GM19023 (cell line): Measurements from ENCODE around the gene XRRA1.
"Not testable (repeated sequence)": the region's sequence is repeated elsewhere in the genome, so short reads cannot be mapped to it uniquely, and the experiment has no call there.

Source experiments
- ATAC-seq: cut with Tn5 transposase; IDR thresholded peaks from one replicate; pipeline ENCODE4 v1.9.1; 2021; ENCODE audit warnings: mild to moderate bottlenecking, moderate library complexity; ENCODE audit not compliant: unreplicated experiment

XRRA1 gene

DNA sequence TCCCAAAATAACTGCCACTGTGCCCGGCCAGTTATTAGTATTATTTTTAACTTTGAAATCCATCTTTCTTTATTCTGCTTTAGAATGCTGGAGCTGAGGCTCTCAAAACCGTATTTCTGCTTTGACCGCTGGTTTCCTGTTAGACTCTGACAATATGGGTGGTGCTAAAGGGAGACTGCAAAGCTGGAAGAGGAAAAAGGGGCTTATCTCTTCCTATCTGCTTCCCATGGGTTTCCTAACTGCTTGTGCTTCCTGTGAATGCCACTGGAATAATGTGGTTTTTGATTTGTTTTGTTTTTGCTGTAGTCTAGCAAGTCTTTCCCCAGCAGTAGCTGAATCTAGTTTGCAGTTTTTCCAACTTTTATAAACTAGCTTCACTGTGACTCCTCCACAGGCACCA, 43.6 kb downstream of the XRRA1 start:
- no peak for ATAC-seq

GRCh38 chr11:74902342-74902741, 46.5 kb downstream of the XRRA1 start:
- ATAC-seq, result no peak

DNA sequence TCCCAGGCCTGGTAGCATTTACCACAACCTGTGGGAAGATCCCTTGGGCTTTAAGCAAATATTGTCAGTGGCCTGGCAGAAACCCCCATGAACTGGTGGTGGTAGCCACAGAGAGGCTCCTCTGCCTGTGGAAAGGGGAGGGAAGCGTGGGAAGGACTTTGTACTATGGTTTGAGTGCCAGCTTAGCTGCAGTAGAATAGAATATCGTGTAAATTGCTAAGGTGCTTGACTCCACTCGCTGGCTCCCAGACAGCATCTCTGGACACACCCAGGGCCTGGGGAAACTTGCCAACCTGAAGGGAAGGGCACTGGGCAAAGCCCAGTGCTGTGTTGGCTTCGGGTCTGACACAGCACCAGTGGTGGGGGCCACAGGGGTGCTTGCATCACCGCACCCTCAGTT, 52.6 kb downstream of the XRRA1 start:
- ATAC-seq, result no peak

DNA sequence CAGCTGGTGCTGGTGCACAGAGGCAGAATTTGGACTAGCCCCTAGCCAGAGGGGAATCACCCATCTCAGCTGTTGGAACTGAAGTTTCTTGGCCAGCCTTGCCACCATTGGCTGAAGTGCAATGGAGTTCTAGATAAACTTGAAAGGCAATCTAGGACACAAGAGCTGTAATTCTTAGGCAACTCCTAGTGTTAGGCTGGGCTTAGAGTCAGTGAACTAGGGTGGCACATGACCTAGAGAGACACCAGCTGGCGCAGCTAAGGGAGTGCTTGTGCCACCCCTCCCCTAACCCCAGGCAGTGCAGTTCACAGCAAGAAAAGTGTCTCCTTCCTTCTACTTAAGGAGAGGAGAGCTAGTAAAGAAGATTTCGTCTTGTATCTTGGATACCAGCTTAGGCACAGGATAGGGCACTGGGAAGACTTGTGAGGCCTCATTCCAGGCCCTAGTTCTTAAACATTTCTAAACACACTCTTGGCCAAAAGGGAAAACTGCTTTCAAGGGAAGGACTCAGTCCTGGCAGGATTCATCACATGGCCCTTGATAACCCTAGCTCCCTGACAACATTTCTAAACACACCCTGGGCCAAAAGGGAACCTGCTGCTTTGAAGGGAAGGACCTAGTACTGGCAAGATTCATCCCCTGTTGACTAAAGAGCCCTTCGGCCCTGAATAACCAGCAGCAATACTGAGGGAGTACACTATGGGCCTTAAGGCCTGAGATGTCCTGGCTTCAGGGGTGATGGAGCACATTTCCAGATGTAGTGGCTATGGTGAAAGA, 53.4 kb downstream of the XRRA1 start:
- ATAC-seq, result no peak

- not testable (repeated sequence) for ATAC-seq
Measured at GRCh38 chr11:74893015-74893414, 55.9 kb downstream of the XRRA1 start.

- ATAC-seq, result no peak
Measured at GRCh38 chr11:74877132-74877531, 71.8 kb downstream of the XRRA1 start.

GRCh38 chr11:74871037-74871436, 77.9 kb downstream of the XRRA1 start:
- no peak for ATAC-seq

- ATAC-seq, result no peak
Measured at GRCh38 chr11:74870485-74870884, 78.4 kb downstream of the XRRA1 start.

- ATAC-seq, result no peak
Measured at GRCh38 chr11:74866557-74866956, 82.3 kb downstream of the XRRA1 start.

DNA sequence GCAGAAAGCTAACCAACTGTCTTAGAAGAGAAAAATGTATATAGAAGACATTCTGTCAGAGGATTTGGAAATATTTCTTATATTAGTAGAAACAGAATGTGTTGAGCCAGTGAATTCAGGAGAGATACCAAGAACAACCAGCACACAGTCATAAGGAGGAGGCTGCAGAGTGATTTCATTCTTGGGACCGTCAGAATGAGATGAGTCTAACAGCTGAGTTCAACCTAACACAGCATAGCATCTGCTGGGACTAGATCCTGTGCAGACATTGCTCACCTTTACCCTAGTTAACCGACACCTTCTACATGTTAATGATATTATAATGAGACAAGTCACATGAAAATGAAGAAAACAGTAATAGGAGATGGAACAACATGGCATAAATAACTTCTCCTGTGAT, 85.5 kb downstream of the XRRA1 start:
- ATAC-seq, result no peak

DNA sequence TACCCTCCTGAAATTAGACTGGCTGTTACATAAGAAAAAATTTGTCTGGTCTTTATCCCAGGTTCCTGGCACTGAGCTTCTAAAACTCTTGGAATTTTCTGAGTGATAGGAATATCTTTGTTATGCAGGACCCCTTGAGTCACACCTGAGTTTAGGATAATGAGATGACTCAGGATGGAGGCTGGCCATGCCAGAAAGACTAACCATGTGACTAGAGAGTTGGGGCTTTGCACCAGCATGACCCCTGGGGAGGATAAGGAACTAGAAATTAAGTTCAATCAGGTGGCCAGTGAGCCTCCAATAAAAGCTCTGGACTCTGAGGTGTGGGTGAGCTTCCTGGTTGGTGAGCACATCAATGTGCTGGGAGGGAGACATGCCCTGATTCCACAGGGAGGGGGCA, 88.1 kb downstream of the XRRA1 start:
- no peak for ATAC-seq

- ATAC-seq, result no peak
Measured at GRCh38 chr11:74853223-74853622, 95.7 kb downstream of the XRRA1 start.

- ATAC-seq, result no peak
Measured at GRCh38 chr11:74849525-74850391, 99.1 kb downstream of the XRRA1 start.

GRCh38 chr11:74847895-74848294, 101.0 kb downstream of the XRRA1 start:
- no peak for ATAC-seq

GRCh38 chr11:74847395-74847794, 101.5 kb downstream of the XRRA1 start:
- ATAC-seq, result no peak

DNA sequence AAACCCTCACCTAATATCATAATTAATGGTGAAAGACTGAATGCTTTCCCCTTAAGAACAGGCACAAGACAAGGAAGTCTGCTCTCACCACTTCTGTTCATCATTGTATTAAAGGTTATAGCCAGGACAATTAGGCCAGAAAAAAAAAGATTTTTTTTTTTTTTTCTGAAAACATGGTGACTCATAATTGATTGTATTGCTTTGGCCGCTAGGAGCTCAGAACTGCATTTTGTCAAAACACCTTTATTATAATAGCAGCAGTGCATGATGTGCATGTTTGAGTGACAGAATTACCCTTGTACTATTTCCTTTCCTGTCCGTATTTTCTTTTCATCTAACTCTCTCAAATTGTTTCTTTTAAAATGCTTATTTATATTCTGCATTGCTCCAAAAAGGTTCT, 102.1 kb downstream of the XRRA1 start:
- no peak for ATAC-seq

DNA sequence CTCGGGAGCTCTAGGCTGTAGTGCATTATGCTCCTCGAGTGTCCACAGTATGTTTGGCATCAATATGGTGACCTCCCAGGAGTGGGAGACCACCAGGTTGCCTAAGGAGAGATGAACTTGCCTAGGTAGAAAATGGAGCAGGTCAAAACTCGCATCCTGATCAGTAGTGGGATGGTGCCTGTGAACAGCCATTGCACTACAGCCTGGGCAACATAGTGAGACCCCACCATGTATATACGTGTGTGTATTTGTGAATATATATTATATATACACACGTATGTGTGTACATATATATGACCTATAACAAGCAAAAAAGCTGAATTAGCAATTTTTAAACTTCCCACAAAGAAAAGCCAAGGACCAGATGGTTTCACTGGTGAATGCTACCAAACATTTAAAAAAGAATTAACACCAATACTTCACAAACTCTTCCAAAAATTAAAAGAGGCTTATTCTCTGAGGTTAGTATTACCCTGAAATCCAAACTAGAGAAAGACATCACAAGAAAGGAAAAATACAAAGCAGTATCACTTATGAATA, 102.8 kb downstream of the XRRA1 start:
- no peak for ATAC-seq

GRCh38 chr11:74844865-74845264, 104.0 kb downstream of the XRRA1 start:
- no peak for ATAC-seq

- no peak for ATAC-seq
Measured at GRCh38 chr11:74844072-74844471, 104.8 kb downstream of the XRRA1 start.

DNA sequence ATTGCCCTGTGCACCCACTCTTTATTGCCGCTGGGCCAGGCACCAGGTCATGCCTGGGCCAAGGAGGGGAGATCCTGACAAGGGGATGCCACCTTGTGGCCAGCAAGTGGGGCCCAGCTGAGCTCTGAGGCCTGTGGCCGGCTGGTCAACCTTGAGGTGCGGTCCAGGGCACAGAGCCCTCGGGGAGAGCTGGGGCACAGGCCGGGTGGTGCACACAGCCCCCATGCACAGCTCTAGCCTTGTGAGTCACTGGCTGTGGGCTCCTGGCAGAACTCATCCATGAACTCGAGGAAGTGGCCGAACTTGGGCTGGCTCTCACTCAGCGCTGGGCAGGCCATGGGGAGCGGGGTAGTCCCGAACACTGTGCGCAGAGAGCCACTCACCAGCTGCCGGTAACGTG, 105.9 kb downstream of the XRRA1 start:
- ATAC-seq, result no peak

- no peak for ATAC-seq
Measured at GRCh38 chr11:74840486-74840885, 108.4 kb downstream of the XRRA1 start.

- ATAC-seq, result no peak
Measured at GRCh38 chr11:74839971-74840370, 108.9 kb downstream of the XRRA1 start.
